T-helper 17 cell (primary cell): Measurements from ENCODE around the gene CRIM1. TPM values are rescaled to one million over a fixed set of nuclear protein-coding genes. Genes with fewer than 3 reads are reported as not detected.

Experiments
- ATAC-seq: fragments of 150-1000 bp; cut with Tn5 transposase; 2 replicates; pipeline ENCODE4 v1.10.0; 2021; ENCODE audit warnings: mild to moderate bottlenecking, moderate library complexity
- DNase-seq, 3 donors: peaks; one replicate each; pipeline versions ENCODE4 v3.0.0 to v3.0.0-alpha.2; 2020 to 2021
- H3K9me3 ChIP-seq: one replicate; pipeline ENCODE4 v1.7.0; 2013; ENCODE audit warnings: low read length, mild to moderate bottlenecking; ENCODE audit not compliant: control insufficient read depth, poor library complexity, severe bottlenecking
- H3K27ac Mint-ChIP-seq: one replicate; pipeline ENCODE4 v1.8.0; 2022; ENCODE audit warnings: mild to moderate bottlenecking, moderate library complexity, mixed read lengths
- H3K27me3 Mint-ChIP-seq: one replicate; pipeline ENCODE4 v1.8.0; 2022; ENCODE audit warnings: mixed read lengths
- H3K36me3 Mint-ChIP-seq: one replicate; pipeline ENCODE4 v1.8.0; 2022; ENCODE audit warnings: low read depth, mixed read lengths
- H3K4me1 Mint-ChIP-seq: one replicate; pipeline ENCODE4 v1.8.0; 2022; ENCODE audit warnings: mild to moderate bottlenecking, mixed read lengths
- H3K4me3 Mint-ChIP-seq: one replicate; pipeline ENCODE4 v1.8.0; 2022; ENCODE audit warnings: mild to moderate bottlenecking, moderate library complexity, mixed read lengths
- total RNA-seq, 4 donors: library from RNA in 2 of 4; stranded (reverse) in 2 of 4; gene quantifications; one replicate each; pipeline ENCODE4 v1.2.3 and lab custom pipeline; 2022 to 2026

The CRIM1 gene
- total RNA-seq, 2 donors from 2014 or later: 2.2 to 2.3 TPM

- no peak overlapping the region for H3K4me3 Mint-ChIP-seq
Measured at GRCh38 chr2:36441065-36441625, 85.6 kb downstream of the CRIM1 start.

DNA sequence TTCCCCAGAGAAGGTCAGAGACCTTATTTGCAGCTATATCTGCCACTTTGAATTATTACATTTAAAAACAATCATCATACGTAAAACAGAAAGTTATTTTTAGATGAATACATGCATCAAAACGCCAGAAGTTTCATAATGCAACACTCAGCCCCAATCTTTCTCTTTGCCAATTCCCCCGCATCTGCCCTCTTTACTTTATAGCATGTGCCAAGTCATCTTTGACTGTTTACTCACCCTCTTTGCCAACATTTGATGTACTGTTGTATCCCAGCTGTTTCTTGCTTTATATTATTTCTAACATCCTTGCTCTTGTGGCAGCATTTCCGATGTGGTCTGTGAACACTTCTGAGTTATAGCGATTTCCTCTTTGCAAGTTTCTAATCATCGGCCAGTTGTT is 86.2 kb downstream of the CRIM1 start:
- H3K27me3 Mint-ChIP-seq: peaks cover 4% of the 10 kb centered on the region
- ATAC-seq: no peak
- DNase-seq: no peak

More at GRCh38 chr2:36441065-36441625, 85.6 kb downstream of the CRIM1 start:
- ATAC-seq: no peak
- H3K4me1 Mint-ChIP-seq: peaks cover 11% of the 10 kb centered on the region
- DNase-seq: no peak
- no peaks in the 10 kb centered on the region for H3K9me3 ChIP-seq
- H3K27me3 Mint-ChIP-seq: peaks cover 4% of the 10 kb centered on the region
- no peak overlapping the region for H3K27ac Mint-ChIP-seq
- peaks cover 14% of the 10 kb centered on the region for H3K36me3 Mint-ChIP-seq

DNA sequence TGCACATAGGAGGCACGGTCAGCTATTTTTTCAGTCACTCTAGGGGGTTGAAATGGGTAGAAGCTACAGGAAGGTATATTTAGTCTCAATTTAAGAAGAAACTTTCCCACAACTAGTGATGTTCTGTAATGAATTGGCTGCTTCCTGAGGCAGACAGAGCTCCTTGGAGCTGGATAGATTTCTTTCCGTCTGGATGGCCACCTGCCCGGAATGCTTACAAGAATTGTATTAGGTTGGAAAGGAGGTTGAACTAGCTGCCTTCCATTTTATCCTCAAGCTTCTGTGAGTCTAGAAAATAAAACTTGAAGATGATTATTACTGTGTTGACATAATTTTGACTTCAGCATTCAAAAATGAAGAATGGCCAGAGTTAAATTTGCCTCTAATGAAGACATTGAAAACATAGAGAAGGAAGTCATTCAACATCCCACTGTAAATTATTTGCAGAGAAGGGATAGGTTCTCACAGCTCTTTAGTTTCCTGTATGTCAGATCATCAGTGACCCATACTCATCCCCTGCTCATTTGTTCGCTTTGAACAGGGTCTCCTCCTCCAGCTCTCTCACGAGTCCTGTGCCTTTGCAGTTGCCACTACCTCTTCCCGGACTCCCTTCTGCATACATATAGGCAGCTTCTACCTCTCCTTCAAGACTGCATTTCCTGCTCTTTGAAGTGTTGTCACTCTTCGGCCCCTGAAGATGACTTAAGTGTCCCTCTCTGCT is 88.8 kb downstream of the CRIM1 start:
- no peak overlapping the region for H3K4me3 Mint-ChIP-seq
- peaks cover 4% of the 10 kb centered on the region for H3K27me3 Mint-ChIP-seq
- peaks cover 11% of the 10 kb centered on the region for H3K4me1 Mint-ChIP-seq
- H3K36me3 Mint-ChIP-seq: peaks cover 14% of the 10 kb centered on the region
- H3K27ac Mint-ChIP-seq: no peak overlapping the region
- DNase-seq (no peak), ATAC-seq (no peak)
- no peaks in the 10 kb centered on the region for H3K9me3 ChIP-seq

More for the DNA sequence above, 86.2 kb downstream of the CRIM1 start:
- peak overlapping the region; percentile 48 for H3K27ac Mint-ChIP-seq
- H3K36me3 Mint-ChIP-seq: peaks cover 14% of the 10 kb centered on the region
- H3K4me1 Mint-ChIP-seq: peaks cover 11% of the 10 kb centered on the region
- no peak overlapping the region for H3K4me3 Mint-ChIP-seq
- no peaks in the 10 kb centered on the region for H3K9me3 ChIP-seq

- DNase-seq: no peak
- H3K27me3 Mint-ChIP-seq: peaks cover 4% of the 10 kb centered on the region
- no peaks in the 10 kb centered on the region for H3K9me3 ChIP-seq
- peaks cover 11% of the 10 kb centered on the region for H3K4me1 Mint-ChIP-seq
- no peak for ATAC-seq
- no peak overlapping the region for H3K4me3 Mint-ChIP-seq
- no peak overlapping the region for H3K27ac Mint-ChIP-seq
- peaks cover 14% of the 10 kb centered on the region for H3K36me3 Mint-ChIP-seq
Measured at GRCh38 chr2:36445185-36445866, 89.7 kb downstream of the CRIM1 start.

- Mint-ChIP-seq H3K4me1 (peaks cover 11% of the 10 kb centered on the region), H3K4me3 (no peak overlapping the region), H3K27me3 (peaks cover 4% of the 10 kb centered on the region), H3K27ac (no peak overlapping the region), H3K36me3 (peaks cover 14% of the 10 kb centered on the region)
- no peaks in the 10 kb centered on the region for H3K9me3 ChIP-seq
- DNase-seq (no peak), ATAC-seq (no peak)
Measured at GRCh38 chr2:36446294-36446693, 90.7 kb downstream of the CRIM1 start.

GRCh38 chr2:36449213-36449612 is 93.6 kb downstream of the CRIM1 start:
- Mint-ChIP-seq H3K27me3 (no peaks in the 10 kb centered on the region), H3K27ac (no peak overlapping the region), H3K4me1 (peaks cover 4% of the 10 kb centered on the region), H3K36me3 (peaks cover 7% of the 10 kb centered on the region), H3K4me3 (peak overlapping the region; percentile 12)
- no peaks in the 10 kb centered on the region for H3K9me3 ChIP-seq
- DNase-seq (no peak), ATAC-seq (no peak)

GRCh38 chr2:36449943-36450392 is 94.4 kb downstream of the CRIM1 start:
- H3K27me3 Mint-ChIP-seq: no peaks in the 10 kb centered on the region
- ATAC-seq: no peak
- no peak overlapping the region for H3K4me3 Mint-ChIP-seq
- H3K4me1 Mint-ChIP-seq: peaks cover 4% of the 10 kb centered on the region
- H3K9me3 ChIP-seq: no peaks in the 10 kb centered on the region
- H3K27ac Mint-ChIP-seq: no peak overlapping the region
- DNase-seq: no peak
- peaks cover 4% of the 10 kb centered on the region for H3K36me3 Mint-ChIP-seq

GRCh38 chr2:36450466-36451196 is 95.1 kb downstream of the CRIM1 start:
- Mint-ChIP-seq H3K4me3 (no peak overlapping the region), H3K36me3 (no peaks in the 10 kb centered on the region), H3K27me3 (no peaks in the 10 kb centered on the region), H3K27ac (no peak overlapping the region), H3K4me1 (no peaks in the 10 kb centered on the region)
- H3K9me3 ChIP-seq: no peaks in the 10 kb centered on the region
- DNase-seq (no peak), ATAC-seq (no peak)

DNA sequence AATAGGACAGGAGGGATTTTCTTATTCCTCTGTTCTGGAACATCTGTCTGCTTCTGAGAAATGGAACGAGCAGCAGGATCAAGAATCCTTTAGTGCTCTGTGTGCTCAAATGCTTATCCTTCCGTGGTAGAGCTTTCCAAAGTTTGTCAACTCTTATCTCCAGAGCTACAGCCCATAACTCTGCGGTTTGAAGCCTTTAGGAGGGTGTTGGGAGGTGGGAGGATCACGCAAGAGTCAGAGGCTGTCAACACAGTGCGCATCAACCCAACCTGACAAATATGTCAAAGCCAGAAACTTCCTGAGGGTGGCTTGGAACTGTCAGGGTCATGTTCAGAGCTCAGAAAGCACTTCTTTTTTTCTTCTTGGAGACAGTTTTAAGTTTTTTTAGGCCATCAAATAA is 95.9 kb downstream of the CRIM1 start:
- no peak for ATAC-seq
- no peaks in the 10 kb centered on the region for H3K27me3 Mint-ChIP-seq
- H3K4me3 Mint-ChIP-seq: no peak overlapping the region
- H3K27ac Mint-ChIP-seq: no peak overlapping the region
- H3K36me3 Mint-ChIP-seq: no peaks in the 10 kb centered on the region
- H3K4me1 Mint-ChIP-seq: no peaks in the 10 kb centered on the region
- DNase-seq: no peak
- no peaks in the 10 kb centered on the region for H3K9me3 ChIP-seq

- no peaks in the 10 kb centered on the region for H3K36me3 Mint-ChIP-seq
- ATAC-seq: no peak
Measured at GRCh38 chr2:36452260-36452659, 96.7 kb downstream of the CRIM1 start.

GRCh38 chr2:36453652-36454051 is 98.1 kb downstream of the CRIM1 start:
- Mint-ChIP-seq H3K27ac (no peak overlapping the region), H3K4me3 (no peak overlapping the region), H3K4me1 (no peaks in the 10 kb centered on the region), H3K27me3 (no peaks in the 10 kb centered on the region), H3K36me3 (no peaks in the 10 kb centered on the region)
- DNase-seq: no peak
- no peaks in the 10 kb centered on the region for H3K9me3 ChIP-seq
- ATAC-seq: no peak

More at GRCh38 chr2:36452260-36452659, 96.7 kb downstream of the CRIM1 start:
- H3K27me3 Mint-ChIP-seq: no peaks in the 10 kb centered on the region
- no peak overlapping the region for H3K27ac Mint-ChIP-seq
- DNase-seq: no peak
- no peaks in the 10 kb centered on the region for H3K9me3 ChIP-seq
- no peak overlapping the region for H3K4me3 Mint-ChIP-seq
- H3K4me1 Mint-ChIP-seq: no peaks in the 10 kb centered on the region

GRCh38 chr2:36455011-36455410 is 99.4 kb downstream of the CRIM1 start:
- Mint-ChIP-seq H3K36me3 (no peaks in the 10 kb centered on the region), H3K4me3 (no peak overlapping the region)

GRCh38 chr2:36455788-36456187 is 100.2 kb downstream of the CRIM1 start:
- no peak for DNase-seq
- no peaks in the 10 kb centered on the region for H3K27me3 Mint-ChIP-seq
- no peak overlapping the region for H3K4me3 Mint-ChIP-seq
- ATAC-seq: no peak
- H3K27ac Mint-ChIP-seq: no peak overlapping the region
- no peaks in the 10 kb centered on the region for H3K4me1 Mint-ChIP-seq
- no peaks in the 10 kb centered on the region for H3K36me3 Mint-ChIP-seq
- H3K9me3 ChIP-seq: no peaks in the 10 kb centered on the region

More at GRCh38 chr2:36455011-36455410, 99.4 kb downstream of the CRIM1 start:
- no peak for DNase-seq
- H3K9me3 ChIP-seq: no peaks in the 10 kb centered on the region
- Mint-ChIP-seq H3K4me1 (no peaks in the 10 kb centered on the region), H3K27me3 (no peaks in the 10 kb centered on the region), H3K27ac (no peak overlapping the region)
- ATAC-seq: no peak
